Measurements from ENCODE around the gene RPL28.

DNA sequence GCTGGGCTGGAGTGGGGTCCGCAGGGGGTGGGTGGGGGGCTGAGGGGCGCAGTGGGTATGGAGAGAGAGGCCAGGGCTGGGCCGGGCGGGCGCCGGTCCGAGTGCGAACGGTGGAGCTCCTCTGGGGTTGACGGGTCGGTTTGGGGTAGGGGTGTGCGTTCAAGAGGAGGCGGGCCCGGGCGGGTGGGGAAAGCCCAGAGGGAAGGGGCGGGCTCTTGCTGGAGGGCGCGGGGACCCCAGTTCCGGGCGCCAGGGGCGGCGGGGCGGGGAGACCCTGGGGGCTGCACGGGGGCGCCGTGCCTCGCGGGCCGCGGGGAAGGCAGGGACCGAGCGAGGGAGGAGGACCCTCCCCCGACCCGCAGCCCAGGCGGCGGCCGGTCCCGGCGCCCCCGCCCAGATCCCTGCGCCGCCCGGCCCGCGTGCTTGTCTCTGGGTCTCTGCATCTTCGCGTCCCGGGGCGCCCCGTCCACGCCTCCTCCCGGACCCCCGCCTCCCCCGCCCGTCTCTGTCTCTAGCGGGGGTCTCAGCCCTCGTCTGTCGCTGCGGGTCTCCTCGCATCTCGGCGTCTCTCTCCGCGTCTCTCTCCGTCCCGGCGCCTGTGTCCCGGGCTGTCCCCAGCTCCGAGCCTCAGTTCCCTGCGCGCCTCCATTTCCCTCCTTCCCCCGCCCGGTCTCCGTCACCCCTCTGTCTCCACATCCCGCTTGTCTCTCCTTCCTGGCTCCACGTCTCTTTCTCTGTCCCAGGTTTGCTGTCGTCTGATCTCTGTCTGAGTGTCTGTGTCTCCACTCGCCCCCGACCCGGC, 65.6 kb downstream of the RPL28 start:
- no peak for TF ChIP-seq CTCF (IDR thresholded peaks at IDR 0.05)
- TF ChIP-seq POLR2A (IDR thresholded peaks at IDR 0.05): no peak
